Measurements from ENCODE around the gene DNAJC4. TPM values are rescaled to one million over a fixed set of nuclear protein-coding genes. Genes with fewer than 3 reads are reported as not detected.

DNAJC4 gene
- total RNA-seq, 6 experiments from 2014 or later, result 21.7 to 29.5 (median 23.2) TPM

DNA sequence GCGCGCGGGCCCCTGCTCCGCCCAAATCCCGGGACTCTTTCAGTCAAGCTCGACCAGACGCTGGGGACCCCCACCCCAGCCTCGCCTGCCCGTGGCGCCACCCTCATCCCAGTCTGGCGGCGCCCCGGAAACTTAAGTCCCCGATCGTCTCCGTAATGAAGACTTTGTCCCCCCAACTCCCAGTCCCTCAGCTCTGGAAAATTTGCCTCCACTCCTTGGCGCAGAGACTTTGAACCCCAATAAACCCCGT, 21.3 kb downstream of the DNAJC4 start:
- H3K36me3 Mint-ChIP-seq (ENCODE audit: low read depth), result no peaks in the 10 kb centered on the region
- TF ChIP-seq, protein P1, sequence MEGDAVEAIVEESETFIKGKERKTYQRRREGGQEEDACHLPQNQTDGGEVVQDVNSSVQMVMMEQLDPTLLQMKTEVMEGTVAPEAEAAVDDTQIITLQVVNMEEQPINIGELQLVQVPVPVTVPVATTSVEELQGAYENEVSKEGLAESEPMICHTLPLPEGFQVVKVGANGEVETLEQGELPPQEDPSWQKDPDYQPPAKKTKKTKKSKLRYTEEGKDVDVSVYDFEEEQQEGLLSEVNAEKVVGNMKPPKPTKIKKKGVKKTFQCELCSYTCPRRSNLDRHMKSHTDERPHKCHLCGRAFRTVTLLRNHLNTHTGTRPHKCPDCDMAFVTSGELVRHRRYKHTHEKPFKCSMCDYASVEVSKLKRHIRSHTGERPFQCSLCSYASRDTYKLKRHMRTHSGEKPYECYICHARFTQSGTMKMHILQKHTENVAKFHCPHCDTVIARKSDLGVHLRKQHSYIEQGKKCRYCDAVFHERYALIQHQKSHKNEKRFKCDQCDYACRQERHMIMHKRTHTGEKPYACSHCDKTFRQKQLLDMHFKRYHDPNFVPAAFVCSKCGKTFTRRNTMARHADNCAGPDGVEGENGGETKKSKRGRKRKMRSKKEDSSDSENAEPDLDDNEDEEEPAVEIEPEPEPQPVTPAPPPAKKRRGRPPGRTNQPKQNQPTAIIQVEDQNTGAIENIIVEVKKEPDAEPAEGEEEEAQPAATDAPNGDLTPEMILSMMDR (IDR thresholded peaks at IDR 0.05), result no peak
- no peaks in the 10 kb centered on the region for H3K9me3 Mint-ChIP-seq
- H3K4me1 Mint-ChIP-seq (ENCODE audit: low read depth), result peaks cover 19% of the 10 kb centered on the region
- H3K27ac Mint-ChIP-seq, result peak overlapping the region; percentile 88
- H3K27me3 Mint-ChIP-seq (ENCODE audit: insufficient read depth), result no peaks in the 10 kb centered on the region; the same call in none of the 2 replicates
- peak overlapping the region; percentile 91 for H3K4me3 Mint-ChIP-seq
- no peak for DNase-seq

DNA sequence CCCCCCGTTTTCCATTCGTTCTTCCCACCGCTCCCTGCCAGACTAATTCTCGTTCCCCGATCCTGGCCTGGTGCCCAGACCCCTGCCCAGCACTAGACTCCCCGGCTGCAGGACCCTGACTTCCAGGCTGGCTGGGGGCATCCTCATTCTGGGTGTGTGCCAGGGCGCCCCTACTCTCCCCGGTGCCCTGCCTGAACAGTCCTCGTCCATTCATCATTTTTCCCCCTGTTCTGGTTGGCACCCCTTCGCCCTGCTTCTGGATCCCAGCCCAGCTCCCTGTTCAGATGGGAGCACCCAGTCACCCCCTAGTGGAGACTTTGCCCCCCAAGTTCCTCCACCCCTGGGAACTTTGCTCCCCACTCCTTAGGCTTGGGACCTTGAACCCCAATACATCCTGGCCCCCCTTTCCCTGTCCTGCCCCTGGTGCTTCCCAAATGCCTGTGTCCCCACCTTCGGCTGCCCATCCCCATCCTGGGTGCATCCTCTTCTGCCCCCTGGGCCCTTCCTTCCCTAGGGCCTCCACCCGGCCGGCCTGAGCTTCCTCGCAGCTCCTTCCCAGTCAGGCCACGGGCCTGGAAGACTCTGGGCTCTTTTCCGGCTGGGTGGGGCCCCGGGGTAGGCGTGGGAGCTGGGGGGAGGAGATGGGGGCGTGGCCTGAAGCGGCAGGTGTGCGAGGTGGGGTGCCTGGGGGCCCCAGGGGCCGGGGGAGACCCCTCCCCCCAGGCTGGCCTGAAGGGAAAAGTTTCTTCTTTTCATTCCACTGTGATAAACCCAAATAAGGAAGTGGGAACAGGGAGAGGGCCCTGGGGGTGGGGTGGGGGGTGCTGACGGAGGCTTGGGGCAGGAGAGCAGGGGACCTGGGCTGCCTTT, 21.9 kb downstream of the DNAJC4 start:
- Mint-ChIP-seq H3K27ac (peak overlapping the region; percentile 88), H3K4me3 (peak overlapping the region; percentile 91), H3K27me3 (ENCODE audit: insufficient read depth) (no peaks in the 10 kb centered on the region; the same call in none of the 2 replicates), H3K9me3 (no peaks in the 10 kb centered on the region), H3K4me1 (ENCODE audit: low read depth) (peaks cover 19% of the 10 kb centered on the region), H3K36me3 (ENCODE audit: low read depth) (no peaks in the 10 kb centered on the region)
- no peak for DNase-seq
- TF ChIP-seq, protein P1 (IDR thresholded peaks at IDR 0.05), result peak; percentile 80

DNA sequence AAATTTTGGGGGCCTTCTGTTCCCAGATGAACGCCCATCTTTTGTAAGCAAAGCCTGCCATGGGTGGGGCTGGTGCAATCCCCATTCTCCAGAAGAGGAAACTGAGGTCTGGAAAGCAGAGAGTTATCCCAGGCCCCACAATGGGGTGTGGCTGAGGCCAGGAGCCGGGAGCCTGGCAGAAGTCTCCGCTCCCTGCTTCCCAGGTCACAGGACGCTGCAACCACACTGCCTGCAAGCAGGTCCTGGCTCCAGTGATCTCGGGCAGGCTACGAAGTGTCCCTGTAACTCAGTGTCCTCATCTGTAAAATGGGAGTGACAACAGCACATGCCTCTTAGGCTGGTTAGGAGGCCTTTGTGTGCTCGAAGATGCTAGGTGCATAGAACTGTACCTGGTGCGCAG, 22.7 kb downstream of the DNAJC4 start:
- H3K4me3 Mint-ChIP-seq, result peak overlapping the region; percentile 91
- TF ChIP-seq, protein P1 (IDR thresholded peaks at IDR 0.05), result no peak
- peaks cover 6% of the 10 kb centered on the region; the same call in 1 of the 2 replicates for H3K36me3 Mint-ChIP-seq (ENCODE audit: low read depth)
- H3K27ac Mint-ChIP-seq, result peak overlapping the region; percentile 57
- no peaks in the 10 kb centered on the region for H3K9me3 Mint-ChIP-seq
- peaks cover 2% of the 10 kb centered on the region for H3K27me3 Mint-ChIP-seq (ENCODE audit: insufficient read depth)
- H3K4me1 Mint-ChIP-seq (ENCODE audit: low read depth), result peaks cover 13% of the 10 kb centered on the region
- no peak for DNase-seq

DNA sequence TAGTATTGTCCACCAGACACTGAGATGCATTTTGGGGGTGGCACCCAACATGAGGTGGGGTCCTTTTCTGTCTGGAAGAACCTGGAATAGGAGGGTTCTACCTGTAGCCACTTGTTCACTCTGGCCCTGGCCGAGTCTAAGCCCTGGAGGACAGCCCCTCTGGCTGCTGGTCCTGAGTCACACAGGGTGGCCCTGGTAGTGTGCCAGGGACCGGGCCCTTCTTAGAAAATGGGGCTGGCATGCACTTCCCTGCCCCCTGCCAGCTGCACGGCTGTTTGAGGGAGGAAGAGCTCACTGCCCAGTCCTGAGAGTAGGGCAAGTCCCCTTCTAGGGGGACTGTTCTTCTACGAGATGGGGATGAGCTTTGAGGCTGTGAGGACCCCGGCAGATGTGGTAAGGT, 23.1 kb downstream of the DNAJC4 start:
- H3K36me3 Mint-ChIP-seq (ENCODE audit: low read depth), result peaks cover 6% of the 10 kb centered on the region; the same call in 1 of the 2 replicates

DNA sequence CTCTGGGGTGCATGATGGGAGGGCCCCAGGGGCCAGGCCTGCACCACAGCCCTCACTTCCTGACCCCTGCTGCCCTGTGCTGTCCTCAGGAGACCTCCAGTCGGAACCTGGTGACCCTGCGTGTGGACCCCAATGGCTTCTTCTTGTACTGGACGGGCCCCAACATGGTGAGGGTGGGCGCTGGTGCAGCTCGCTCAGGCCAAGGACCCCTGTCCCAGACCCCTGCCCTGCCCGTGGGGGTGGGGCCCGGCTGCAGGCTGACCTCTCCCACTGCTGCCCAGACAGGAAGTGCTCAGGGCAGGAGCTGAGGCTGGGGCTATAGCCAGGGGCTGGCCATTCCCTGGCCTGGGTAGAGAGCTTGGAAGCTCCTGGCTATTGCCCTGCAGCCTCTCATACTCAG, 24.0 kb downstream of the DNAJC4 start:
- Mint-ChIP-seq H3K9me3 (no peaks in the 10 kb centered on the region), H3K27ac (no peak overlapping the region), H3K4me3 (no peak overlapping the region), H3K4me1 (ENCODE audit: low read depth) (peaks cover 12% of the 10 kb centered on the region), H3K36me3 (ENCODE audit: low read depth) (peaks cover 8% of the 10 kb centered on the region), H3K27me3 (ENCODE audit: insufficient read depth) (peaks cover 2% of the 10 kb centered on the region)
- TF ChIP-seq, protein P1 (IDR thresholded peaks at IDR 0.05), result no peak
- DNase-seq, result no peak

More for the DNA sequence above, 23.1 kb downstream of the DNAJC4 start:
- Mint-ChIP-seq H3K27me3 (ENCODE audit: insufficient read depth) (peaks cover 2% of the 10 kb centered on the region), H3K4me3 (peak overlapping the region; percentile 91), H3K27ac (peak overlapping the region; percentile 57; the same call in 1 of the 2 replicates), H3K4me1 (ENCODE audit: low read depth) (peaks cover 12% of the 10 kb centered on the region), H3K9me3 (no peaks in the 10 kb centered on the region)
- TF ChIP-seq, protein P1 (IDR thresholded peaks at IDR 0.05), result no peak
- no peak for DNase-seq
